HTERT RPE-1 (cell line): ENCODE measurements around the gene ATPAF2.

ENCODE experiments used
- in situ Hi-C: fragments of 300-500 bp; cut with MboI; formaldehyde crosslinking; loops from 4 replicates; pipeline ENCODE4 v1.14.3; 2020; ENCODE audit warnings: low sequenced_read_pairs

The ATPAF2 gene

DNA sequence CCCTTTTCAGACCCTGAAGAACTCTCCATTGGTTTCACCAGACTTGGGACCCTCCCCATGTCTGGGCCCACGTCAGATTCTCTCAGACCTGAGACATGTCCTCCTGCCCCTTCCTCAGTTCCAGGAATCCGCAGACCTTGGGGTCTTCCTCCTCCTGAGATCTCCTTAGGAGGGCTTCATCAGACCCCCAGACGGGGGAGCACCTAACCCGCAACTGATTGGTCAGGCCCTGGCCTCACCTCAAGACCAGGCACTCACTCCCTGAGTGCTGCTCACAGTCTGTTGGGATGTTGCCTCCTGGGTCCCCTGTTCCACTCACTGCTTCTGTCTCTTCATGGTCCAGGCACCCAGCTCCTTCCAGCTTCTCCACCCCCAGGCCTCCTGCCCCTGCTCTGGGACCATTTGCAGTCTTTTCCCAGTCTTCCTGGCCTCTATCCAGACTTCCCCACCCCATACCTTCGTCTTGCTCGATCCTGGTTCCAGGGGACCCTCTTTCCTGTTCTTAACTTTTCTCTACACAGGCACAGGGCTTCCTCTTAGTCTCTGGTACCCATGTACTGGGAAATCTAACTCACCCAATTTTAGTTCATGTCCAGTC is 1.4 kb upstream of the ATPAF2 start:
- in situ Hi-C loops: no loop called here

GRCh38 chr17:18039535-18040260 is 730 bp upstream of the ATPAF2 start:
- in situ Hi-C loops: no loop called here

DNA sequence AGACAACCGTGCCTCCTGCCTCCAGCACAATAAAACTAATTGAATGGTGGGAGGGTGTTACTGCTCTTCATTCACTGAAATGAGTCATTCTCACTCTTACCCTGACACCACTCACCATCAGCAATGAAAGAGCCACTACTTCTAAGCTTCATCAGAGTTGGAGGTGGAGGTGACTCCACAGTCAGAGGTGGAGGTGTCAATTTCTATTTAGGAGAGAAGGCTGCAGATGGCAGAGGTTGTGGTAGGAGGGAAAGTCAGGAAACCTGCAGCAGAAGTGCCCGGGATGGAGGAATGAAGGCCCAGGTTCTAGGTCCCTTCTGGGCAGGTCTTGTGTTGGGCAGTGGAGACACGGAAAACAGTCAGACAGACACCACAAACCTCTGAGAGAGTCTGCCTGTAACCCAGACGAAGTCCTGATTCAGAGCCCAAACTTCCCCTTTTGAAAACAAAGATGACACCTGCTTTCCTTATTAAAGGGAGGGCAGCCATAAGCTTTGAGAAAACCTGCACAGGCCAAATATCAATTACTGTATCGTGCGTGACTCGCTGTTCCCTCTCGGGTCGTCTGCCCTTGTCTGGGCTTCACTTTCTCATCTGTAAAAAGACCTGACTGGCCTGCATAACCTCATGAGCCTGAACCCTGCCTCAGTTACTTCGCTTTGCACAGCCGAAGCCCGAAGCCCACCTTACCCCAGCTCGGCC is 668 bp downstream of the ATPAF2 start:
- in situ Hi-C loops: no loop called here

- in situ Hi-C loops: no loop called here
Observed at GRCh38 chr17:18037486-18037885, 1.5 kb downstream of the ATPAF2 start.

DNA sequence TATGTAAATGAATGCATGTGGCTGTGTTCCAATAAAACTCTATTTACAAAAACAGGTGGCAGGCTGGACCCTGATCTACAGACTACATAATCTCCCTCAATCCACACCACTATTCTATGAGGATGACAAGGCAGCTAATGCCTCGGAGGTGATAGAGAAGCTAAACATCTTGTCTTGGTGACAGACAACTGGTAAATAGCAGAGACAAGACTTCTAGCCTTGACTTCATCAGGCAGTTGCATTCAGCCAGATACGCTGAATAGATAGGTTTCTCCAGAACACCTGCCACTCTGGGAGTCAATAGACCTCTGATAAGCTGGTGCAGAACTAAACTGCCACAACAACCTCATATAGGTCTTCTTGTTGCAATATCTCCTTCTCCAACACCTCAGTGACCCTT is 3.3 kb downstream of the ATPAF2 start:
- in situ Hi-C loops: no loop called here

- in situ Hi-C loops: no loop called here
Observed at GRCh38 chr17:18033442-18034099, 5.4 kb downstream of the ATPAF2 start.

GRCh38 chr17:18031955-18032354 is 7.0 kb downstream of the ATPAF2 start:
- in situ Hi-C loops: no loop called here

- in situ Hi-C loops: no loop called here
Observed at GRCh38 chr17:18028952-18029540, 9.9 kb downstream of the ATPAF2 start.

- in situ Hi-C loops: no loop called here
Observed at GRCh38 chr17:18028114-18028951, 10.6 kb downstream of the ATPAF2 start.

GRCh38 chr17:18027280-18027679 is 11.7 kb downstream of the ATPAF2 start:
- in situ Hi-C loops: no loop called here

DNA sequence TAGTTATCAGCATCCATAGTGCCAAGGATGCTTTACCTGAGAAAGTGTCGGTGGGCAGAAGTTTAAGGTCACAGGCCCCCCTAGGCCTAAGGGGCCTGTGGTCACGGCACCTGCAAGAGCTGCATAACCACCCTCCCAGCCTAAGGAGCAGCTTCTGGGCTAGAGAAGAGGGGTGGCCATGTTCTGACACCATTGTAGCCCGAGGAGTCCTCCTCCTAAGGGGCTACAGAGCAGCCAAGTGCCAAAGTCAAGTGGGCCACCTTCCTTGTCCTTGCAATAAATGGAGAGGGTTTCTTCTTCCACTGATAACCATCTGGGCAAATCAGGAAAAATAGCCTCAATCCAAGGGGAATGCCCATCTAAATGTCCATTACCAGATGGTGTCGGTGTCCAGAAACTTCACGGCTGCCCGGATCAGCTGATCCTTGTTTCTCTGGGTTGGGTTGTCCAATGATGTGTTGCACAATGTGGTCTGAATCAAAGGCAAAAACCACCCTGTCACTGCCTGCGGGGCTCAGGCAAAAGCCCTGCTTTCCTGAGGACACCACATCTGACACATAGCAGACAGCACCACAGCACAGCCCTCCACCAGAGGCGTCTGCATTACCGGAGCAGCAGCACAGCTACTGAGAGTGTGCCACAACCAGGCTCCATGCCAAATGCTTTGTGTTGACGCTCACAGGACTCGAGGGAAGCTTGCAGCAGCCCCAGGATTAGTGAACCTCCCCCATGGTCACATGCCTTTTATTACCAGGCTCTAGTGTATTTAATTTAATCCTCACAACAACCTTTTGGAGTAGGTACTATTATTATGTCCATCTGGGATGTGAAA is 12.8 kb downstream of the ATPAF2 start:
- in situ Hi-C loops: no loop called here

- in situ Hi-C loops: no loop called here
Observed at GRCh38 chr17:18025241-18025944, 13.6 kb downstream of the ATPAF2 start.

- in situ Hi-C loops: no loop called here
Observed at GRCh38 chr17:18021372-18021771, 17.6 kb downstream of the ATPAF2 start.

DNA sequence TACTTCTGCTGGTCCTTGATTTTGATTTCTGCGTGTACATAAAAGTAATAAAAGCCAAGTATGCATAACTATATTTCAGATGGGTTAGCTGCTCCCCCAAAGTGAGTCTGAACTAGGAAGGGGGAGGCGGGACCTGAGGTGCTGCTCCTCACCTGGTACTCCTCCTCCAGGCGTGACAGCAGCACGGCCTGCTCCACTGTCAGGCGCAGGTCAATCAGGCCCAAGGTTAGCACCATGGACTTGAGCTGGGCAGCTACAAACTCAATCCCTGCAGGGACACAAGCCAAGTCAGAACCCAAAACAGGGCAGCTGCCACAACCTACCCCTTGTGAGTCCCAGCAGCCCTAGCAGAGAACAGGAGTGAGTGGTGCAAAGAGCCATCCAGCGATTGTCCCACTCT is 18.0 kb downstream of the ATPAF2 start:
- in situ Hi-C loops: no loop called here

DNA sequence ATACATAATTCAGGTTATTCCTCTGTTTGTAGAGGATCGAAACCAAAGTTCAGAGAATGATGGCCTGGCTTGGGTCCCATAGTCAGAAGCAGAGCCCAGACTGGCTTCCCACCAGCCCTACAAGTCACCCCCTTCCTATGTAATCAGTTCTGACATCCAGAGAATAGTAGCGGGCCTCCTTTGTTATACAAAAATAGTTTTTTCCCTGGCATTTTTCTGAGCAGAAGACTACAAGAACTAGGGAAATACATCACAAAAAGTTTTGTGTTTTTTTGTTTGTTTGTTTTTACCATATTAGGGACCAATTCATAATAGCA is 19.2 kb downstream of the ATPAF2 start:
- in situ Hi-C loops: no loop called here

DNA sequence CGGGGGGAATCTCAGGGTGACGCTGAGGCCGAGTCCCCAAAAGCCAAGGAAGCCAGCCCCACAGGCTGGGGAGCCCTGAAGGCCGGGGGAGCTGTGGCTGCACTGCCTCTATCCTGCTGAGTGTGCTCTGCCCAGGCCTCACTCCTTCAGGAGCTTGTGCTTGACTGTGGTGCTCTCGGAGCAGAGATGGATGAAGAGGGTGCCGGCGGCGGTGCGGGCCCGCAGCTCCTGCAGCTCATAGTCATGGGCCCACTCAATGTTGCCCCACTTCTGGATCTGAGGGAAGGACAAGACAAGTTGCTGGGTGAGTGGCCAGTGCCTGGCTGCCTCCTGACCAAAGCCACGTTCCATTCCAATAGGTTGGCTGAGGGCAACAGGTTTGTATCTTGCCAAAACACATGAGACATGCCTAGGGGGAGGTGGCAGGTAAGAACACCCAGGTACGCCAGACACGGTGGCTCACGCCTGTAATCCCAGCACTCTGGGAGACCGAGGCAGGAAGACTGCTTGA is 20.5 kb downstream of the ATPAF2 start:
- in situ Hi-C loops: no loop called here

GRCh38 chr17:18017958-18018357 is 21.0 kb downstream of the ATPAF2 start:
- in situ Hi-C loops: no loop called here

DNA sequence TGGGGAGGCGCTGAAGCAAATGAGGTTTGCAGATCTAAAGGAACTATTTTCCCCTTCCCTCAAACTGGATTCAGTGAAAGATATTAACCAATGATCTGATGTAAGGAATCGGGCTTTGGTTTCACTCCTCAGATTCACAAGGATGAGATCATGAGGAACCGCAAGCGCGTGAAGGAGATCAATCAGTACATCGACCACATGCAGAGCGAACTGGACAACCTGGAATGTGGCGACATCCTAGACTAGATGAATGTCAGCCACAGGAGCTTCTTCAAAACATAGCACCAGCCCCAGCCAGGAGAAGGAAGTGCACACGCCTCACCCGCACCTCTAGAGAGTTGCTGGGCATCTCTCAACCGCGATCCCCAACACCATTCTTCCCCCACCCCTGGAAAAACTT is 22.5 kb downstream of the ATPAF2 start:
- in situ Hi-C loops: no loop called here

DNA sequence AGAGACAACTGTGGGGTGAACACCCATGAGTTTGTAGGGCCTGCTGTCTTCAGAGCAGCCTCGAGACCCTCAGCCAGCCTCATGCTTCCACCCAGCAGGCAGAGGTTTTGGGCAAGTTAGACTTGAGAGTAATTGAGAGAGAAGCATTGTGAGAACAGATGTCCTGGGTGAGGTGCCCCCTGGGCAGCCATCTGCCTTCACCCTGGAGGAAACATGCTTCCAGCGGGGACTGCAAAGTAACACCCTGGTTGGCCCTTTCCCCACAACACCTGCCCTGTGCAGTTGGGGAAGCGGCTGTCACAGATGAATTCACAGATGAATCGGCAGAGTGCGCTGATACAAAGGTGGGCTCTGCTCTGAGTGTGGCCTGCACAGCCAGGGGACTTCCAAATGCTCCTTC is 23.4 kb downstream of the ATPAF2 start:
- in situ Hi-C loops: no loop called here
